A673 (cell line): ENCODE data around the gene IFNLR1. TPM values are rescaled to one million over a fixed set of nuclear protein-coding genes. Genes with fewer than 3 reads are reported as not detected.

ENCODE experiments used
- BruUV-seq: library from RNA; stranded (reverse); fragments of 400-500 nt; replicated peaks from 2 replicates; lab custom pipeline; 2021; lab: Mats Ljungman, UMichigan
- CTCF ChIA-PET: fragments of 300-600 bp; sonication (Branson Sonifier 250); formaldehyde crosslinking; loops from one replicate; lab custom pipeline; 2022; ENCODE audit warnings: antibody characterized with exemption; lab: Charles Lee
- POLR2A ChIA-PET: fragments of 300-600 bp; sonication (Branson Sonifier 250); formaldehyde crosslinking; loops from one replicate; lab custom pipeline; 2022; ENCODE audit warnings: antibody characterized with exemption; ENCODE audit not compliant: low non-redundant PET; lab: Charles Lee
- DNase-seq: peaks from one replicate; pipeline ENCODE4 v3.0.0-alpha.2; 2015; ENCODE audit warnings: low spot score
- H3K27ac ChIP-seq: fragments of 200-600 bp; sonication (generic); 2 replicates; pipeline ENCODE4 v1.5.1; 2016; ENCODE audit warnings: mixed run types, low read depth, mild to moderate bottlenecking, mixed read lengths, antibody characterized with exemption, low read length; ENCODE audit not compliant: poor library complexity, severe bottlenecking
- H3K27me3 ChIP-seq: fragments of 200-600 bp; sonication (generic); replicated peaks from 2 replicates; pipeline ENCODE4 v1.6.1; 2017; ENCODE audit warnings: mixed run types, low read depth, mild to moderate bottlenecking, mixed read lengths, antibody characterized with exemption, low read length; ENCODE audit not compliant: insufficient read depth, poor library complexity
- H3K36me3 ChIP-seq: fragments of 200-600 bp; sonication (generic); 2 replicates; pipeline ENCODE4 v1.6.1; 2016; ENCODE audit warnings: mixed run types, mild to moderate bottlenecking, mixed read lengths, antibody characterized with exemption, low read length; ENCODE audit not compliant: insufficient read depth, poor library complexity, severe bottlenecking
- H3K4me1 ChIP-seq: fragments of 200-600 bp; sonication (generic); 2 replicates; pipeline ENCODE4 v1.6.1; 2017; ENCODE audit warnings: mixed run types, mild to moderate bottlenecking, mixed read lengths, antibody characterized with exemption, low read length; ENCODE audit not compliant: insufficient read depth, poor library complexity, severe bottlenecking
- H3K4me3 ChIP-seq: fragments of 200-600 bp; sonication (generic); 2 replicates; pipeline ENCODE4 v1.5.1; 2016; ENCODE audit warnings: low read depth, mixed run types, mild to moderate bottlenecking, mixed read lengths, low read length; ENCODE audit not compliant: poor library complexity, severe bottlenecking
- H3K9me3 ChIP-seq: fragments of 200-600 bp; sonication (generic); 2 replicates; pipeline ENCODE4 v1.6.1; 2016; ENCODE audit warnings: mixed run types, low read depth, mild to moderate bottlenecking, mixed read lengths, antibody characterized with exemption, low read length; ENCODE audit not compliant: poor library complexity, severe bottlenecking
- EZH2 ChIP-seq: fragments of 200-600 bp; sonication (generic); IDR thresholded peaks from 2 replicates; pipeline ENCODE4 v1.6.1; 2017; ENCODE audit warnings: borderline replicate concordance, low read depth, mild to moderate bottlenecking, mixed read lengths, antibody characterized with exemption, low read length; ENCODE audit not compliant: poor library complexity, severe bottlenecking
- intact Hi-C: fragments of 100-400 bp; cut with micrococcal nuclease; formaldehyde crosslinking; loops from one replicate; pipeline ENCODE4 v1.10.0; 2022; ENCODE audit not compliant: unreplicated experiment
- total RNA-seq: library from RNA; stranded (reverse); gene quantifications from 2 replicates; pipeline ENCODE4 v1.2.3, GENCODE V29; 2021
- TF ChIP-seq, protein P1 (sequence below): fragments of 300-800, 200-600 bp; sonication (generic); conservative IDR thresholded peaks from 2 replicates; pipeline ENCODE4 v1.5.1; 2017; ENCODE audit warnings: low read depth, mild to moderate bottlenecking, antibody characterized with exemption, low read length, moderate library complexity, mixed read lengths

IFNLR1 gene
- total RNA-seq, 1 experiment from 2014 or later: 2.0 TPM

DNA sequence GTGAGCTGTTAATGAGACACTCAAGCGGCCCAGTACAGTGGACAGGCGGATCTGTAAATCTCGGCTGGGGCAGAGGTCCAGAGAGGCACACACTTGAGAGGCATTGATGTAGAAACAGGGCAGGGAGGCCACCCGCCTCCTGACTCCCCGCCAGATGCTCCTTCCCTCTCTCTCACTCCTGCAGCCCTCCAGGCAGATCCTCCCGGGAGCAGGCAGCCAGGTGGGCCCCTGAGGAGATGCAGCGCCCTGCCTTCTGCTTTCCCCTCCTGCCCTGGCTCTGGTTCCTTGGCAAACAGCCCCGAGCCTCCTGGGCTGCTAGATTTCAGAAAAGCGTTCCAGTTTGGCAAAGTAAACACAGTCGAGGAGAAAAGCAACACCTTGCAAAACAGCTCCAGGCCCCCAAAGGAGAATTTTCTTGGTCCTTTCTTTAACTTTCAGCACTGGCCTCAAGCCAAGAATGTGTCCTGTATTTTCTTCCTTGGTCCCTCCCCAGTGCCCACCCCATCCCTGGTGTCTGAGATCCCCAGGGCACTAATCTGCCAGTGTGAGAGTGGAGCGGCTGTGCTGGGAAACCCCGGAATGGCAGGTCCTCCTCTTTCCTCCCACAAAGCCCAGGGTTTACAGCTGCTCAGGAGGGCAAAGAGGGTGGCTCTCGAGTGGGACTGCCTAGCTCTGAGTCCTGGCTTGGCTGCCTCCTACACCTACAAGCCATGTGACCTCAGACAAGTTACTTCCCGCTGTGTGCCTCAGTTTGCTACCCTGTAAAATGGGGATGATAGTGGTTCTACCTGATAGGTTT lies 29.4 kb upstream of the IFNLR1 start:
- no peak for TF ChIP-seq EZH2
- TF ChIP-seq, protein P1, sequence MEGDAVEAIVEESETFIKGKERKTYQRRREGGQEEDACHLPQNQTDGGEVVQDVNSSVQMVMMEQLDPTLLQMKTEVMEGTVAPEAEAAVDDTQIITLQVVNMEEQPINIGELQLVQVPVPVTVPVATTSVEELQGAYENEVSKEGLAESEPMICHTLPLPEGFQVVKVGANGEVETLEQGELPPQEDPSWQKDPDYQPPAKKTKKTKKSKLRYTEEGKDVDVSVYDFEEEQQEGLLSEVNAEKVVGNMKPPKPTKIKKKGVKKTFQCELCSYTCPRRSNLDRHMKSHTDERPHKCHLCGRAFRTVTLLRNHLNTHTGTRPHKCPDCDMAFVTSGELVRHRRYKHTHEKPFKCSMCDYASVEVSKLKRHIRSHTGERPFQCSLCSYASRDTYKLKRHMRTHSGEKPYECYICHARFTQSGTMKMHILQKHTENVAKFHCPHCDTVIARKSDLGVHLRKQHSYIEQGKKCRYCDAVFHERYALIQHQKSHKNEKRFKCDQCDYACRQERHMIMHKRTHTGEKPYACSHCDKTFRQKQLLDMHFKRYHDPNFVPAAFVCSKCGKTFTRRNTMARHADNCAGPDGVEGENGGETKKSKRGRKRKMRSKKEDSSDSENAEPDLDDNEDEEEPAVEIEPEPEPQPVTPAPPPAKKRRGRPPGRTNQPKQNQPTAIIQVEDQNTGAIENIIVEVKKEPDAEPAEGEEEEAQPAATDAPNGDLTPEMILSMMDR: no peak
- ChIA-PET CTCF (interaction anchor here (0.6 to 0.8 kb wide), 2 partner anchors 17 to 18 kb away, joined by 3 to 4 read pairs; no protein-coding TSS in a partner anchor), POLR2A (interaction anchor here (0.5 to 0.7 kb wide), 2 partner anchors 20 to 113 kb away, joined by 4 read pairs; no protein-coding TSS in a partner anchor)
- Histone ChIP-seq H3K27ac (no peak overlapping the region), H3K4me1 (no peaks in the 10 kb centered on the region), H3K27me3 (no peaks in the 10 kb centered on the region), H3K9me3 (no peaks in the 10 kb centered on the region), H3K4me3 (no peak overlapping the region), H3K36me3 (no peaks in the 10 kb centered on the region)
- BruUV-seq: no TSS peak
- DNase-seq: no peak
- intact Hi-C loops: no loop called here

DNA sequence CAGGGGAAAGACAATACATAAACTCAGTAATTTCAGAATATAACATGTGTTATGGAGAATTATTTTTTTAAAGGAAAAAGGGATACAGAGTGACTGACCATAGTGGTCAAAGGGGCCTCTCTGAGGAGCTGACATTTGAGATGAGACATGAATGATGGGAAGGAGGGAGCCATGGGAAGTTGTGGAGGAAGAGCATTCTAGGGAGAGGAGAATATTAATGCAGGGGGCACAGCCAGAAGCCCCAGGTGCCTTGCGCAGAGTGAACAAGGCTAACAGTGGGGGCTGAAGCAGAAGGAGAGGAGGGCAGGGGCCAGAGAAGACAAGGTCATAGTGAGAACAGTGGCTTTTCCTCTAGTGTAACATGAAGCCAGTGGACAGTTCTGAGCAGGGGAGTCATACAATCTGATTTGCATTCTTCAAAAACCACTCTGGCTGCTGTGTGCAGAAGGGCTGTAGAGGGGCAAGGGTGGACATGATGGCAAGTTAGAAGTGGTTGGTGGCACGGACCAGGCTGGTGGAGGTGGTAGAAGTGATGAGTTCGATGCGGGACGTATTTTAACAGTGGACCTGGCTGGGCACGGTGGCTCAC lies 28.2 kb upstream of the IFNLR1 start:
- Histone ChIP-seq H3K4me3 (no peak overlapping the region), H3K27ac (no peak overlapping the region), H3K27me3 (no peaks in the 10 kb centered on the region), H3K9me3 (no peaks in the 10 kb centered on the region), H3K4me1 (no peaks in the 10 kb centered on the region), H3K36me3 (no peaks in the 10 kb centered on the region)
- ChIA-PET CTCF (no interaction called here), POLR2A (no interaction called here)
- no peak for TF ChIP-seq EZH2
- TF ChIP-seq, protein P1: no peak
- no peak for DNase-seq
- intact Hi-C loops: no loop called here
- no TSS peak for BruUV-seq

DNA sequence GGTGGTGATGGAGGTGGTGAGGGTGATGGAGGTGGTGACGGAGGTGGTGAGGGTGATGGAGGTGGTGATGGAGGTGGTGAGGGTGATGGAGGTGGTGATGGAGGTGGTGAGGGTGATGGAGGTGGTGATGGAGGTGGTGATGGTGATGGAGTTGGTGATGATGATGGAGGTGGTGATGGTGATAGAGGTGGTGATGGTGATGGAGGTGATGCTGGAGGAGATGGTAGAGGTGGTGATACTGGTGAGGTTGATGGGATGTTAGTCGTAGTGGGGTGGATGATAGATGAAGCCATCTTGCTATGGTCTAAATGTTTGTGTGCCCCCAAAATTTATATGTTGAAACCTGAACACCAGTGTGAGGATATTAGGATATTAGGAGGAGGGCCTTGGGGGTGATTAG lies 25.3 kb upstream of the IFNLR1 start:
- TF ChIP-seq, protein P1: no peak
- no peak for TF ChIP-seq EZH2
- no peaks in the 10 kb centered on the region for H3K36me3 ChIP-seq
- no peaks in the 10 kb centered on the region for H3K9me3 ChIP-seq
- H3K27ac ChIP-seq: no peak overlapping the region
- CTCF ChIA-PET: no interaction called here
- no TSS peak for BruUV-seq
- intact Hi-C loops: no loop called here
- no peak overlapping the region for H3K4me3 ChIP-seq
- POLR2A ChIA-PET: no interaction called here
- H3K27me3 ChIP-seq: no peaks in the 10 kb centered on the region
- no peak for DNase-seq
- no peaks in the 10 kb centered on the region for H3K4me1 ChIP-seq
